ENCODE data around the gene TBCK.
"Not testable (repeated sequence)": the region's sequence is repeated elsewhere in the genome, so short reads cannot be mapped to it uniquely, and the experiment has no call there.

The TBCK gene

GRCh38 chr4:106321168-106321567, 5.2 kb upstream of the TBCK start:
- not testable (repeated sequence) for DNase-seq

GRCh38 chr4:106320235-106320634, 4.2 kb upstream of the TBCK start:
- DNase-seq = no peak

GRCh38 chr4:106318511-106318910, 2.5 kb upstream of the TBCK start:
- no peak for DNase-seq

GRCh38 chr4:106317815-106318214, 1.8 kb upstream of the TBCK start:
- no peak for DNase-seq

- DNase-seq = peak; percentile 24
These were observed 882 bp upstream of the TBCK start for GRCh38 chr4:106316773-106317409.

- DNase-seq = no peak
These were observed 487 bp downstream of the TBCK start for GRCh38 chr4:106315476-106315967.

- no peak for DNase-seq
These were observed 1.0 kb downstream of the TBCK start for GRCh38 chr4:106314960-106315359.

GRCh38 chr4:106312997-106313522, 2.9 kb downstream of the TBCK start:
- no peak for DNase-seq

- no peak for DNase-seq
These were observed 3.6 kb downstream of the TBCK start for GRCh38 chr4:106312377-106312776.

- no peak for DNase-seq
These were observed 9.4 kb downstream of the TBCK start for GRCh38 chr4:106306561-106306960.

- DNase-seq = no peak
These were observed 10.5 kb downstream of the TBCK start for GRCh38 chr4:106305435-106306055.

- DNase-seq = no peak
These were observed 11.4 kb downstream of the TBCK start for GRCh38 chr4:106304632-106305031.

GRCh38 chr4:106303548-106304281, 12.3 kb downstream of the TBCK start:
- no peak for DNase-seq

- DNase-seq = no peak
These were observed 14.0 kb downstream of the TBCK start for GRCh38 chr4:106302062-106302438.

GRCh38 chr4:106301393-106302061, 14.5 kb downstream of the TBCK start:
- no peak for DNase-seq

- no peak for DNase-seq
These were observed 16.0 kb downstream of the TBCK start for GRCh38 chr4:106299977-106300376.

- DNase-seq = no peak
These were observed 18.6 kb downstream of the TBCK start for GRCh38 chr4:106297245-106298035.

- DNase-seq = no peak
These were observed 21.9 kb downstream of the TBCK start for GRCh38 chr4:106294062-106294461.

GRCh38 chr4:106291678-106292077, 24.3 kb downstream of the TBCK start:
- DNase-seq = peak; percentile 58

GRCh38 chr4:106289737-106290136, 26.3 kb downstream of the TBCK start:
- DNase-seq = no peak

- no peak for DNase-seq
These were observed 28.5 kb downstream of the TBCK start for GRCh38 chr4:106287353-106287969.

- DNase-seq = no peak
These were observed 29.4 kb downstream of the TBCK start for GRCh38 chr4:106286611-106287010.

Measured in NCI-H82 (cell line).